Astrocyte (in vitro differentiated cells and primary cell): ENCODE measurements around the gene ELAVL2.

Experiments
- EZH2 ChIP-seq: IDR thresholded peaks from 2 replicates; pipeline ENCODE4 v1.6.1; 2012; ENCODE audit warnings: mild to moderate bottlenecking, low read length, inconsistent platforms; ENCODE audit not compliant: insufficient read depth
- TF ChIP-seq, protein P1 (sequence below): IDR thresholded peaks from 2 replicates; pipeline ENCODE4 v1.5.1; 2011; ENCODE audit warnings: low read depth, mild to moderate bottlenecking, inconsistent platforms, low read length, moderate library complexity; ENCODE audit not compliant: insufficient read depth

DNA sequence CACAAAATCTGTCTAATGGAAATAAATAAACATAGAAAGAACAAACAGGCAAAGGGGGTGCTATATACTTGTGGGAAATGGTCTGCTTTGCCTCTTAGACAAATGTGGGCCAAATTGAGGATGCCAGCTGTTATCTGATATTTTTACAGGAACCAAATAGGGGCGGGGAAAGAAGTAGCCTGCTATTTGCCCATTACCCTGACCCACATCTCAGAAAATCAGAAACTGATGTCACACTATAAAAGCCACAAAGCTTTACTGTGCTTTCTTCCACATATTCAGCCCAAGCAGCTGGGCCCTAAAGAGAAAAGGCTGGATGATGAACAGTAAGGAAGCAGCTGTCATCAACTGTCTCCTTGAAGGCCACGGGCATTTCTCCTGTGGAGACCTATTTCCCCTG lies 97.3 kb downstream of the ELAVL2 start:
- TF ChIP-seq, protein P1, sequence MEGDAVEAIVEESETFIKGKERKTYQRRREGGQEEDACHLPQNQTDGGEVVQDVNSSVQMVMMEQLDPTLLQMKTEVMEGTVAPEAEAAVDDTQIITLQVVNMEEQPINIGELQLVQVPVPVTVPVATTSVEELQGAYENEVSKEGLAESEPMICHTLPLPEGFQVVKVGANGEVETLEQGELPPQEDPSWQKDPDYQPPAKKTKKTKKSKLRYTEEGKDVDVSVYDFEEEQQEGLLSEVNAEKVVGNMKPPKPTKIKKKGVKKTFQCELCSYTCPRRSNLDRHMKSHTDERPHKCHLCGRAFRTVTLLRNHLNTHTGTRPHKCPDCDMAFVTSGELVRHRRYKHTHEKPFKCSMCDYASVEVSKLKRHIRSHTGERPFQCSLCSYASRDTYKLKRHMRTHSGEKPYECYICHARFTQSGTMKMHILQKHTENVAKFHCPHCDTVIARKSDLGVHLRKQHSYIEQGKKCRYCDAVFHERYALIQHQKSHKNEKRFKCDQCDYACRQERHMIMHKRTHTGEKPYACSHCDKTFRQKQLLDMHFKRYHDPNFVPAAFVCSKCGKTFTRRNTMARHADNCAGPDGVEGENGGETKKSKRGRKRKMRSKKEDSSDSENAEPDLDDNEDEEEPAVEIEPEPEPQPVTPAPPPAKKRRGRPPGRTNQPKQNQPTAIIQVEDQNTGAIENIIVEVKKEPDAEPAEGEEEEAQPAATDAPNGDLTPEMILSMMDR, result no peak
- TF ChIP-seq EZH2, result no peak
